Suppressor macrophage (primary cell): ENCODE results near the gene SNED1.

Source experiments
- DNase-seq, 4 experiments: peaks; one replicate each; pipeline ENCODE4 v3.0.0-alpha.2; 2020 to 2022

Gene SNED1

GRCh38 chr2:240992572-240993291 is 5.7 kb upstream of the SNED1 start:
- DNase-seq = peak in 3 of 4 experiments; percentile 39 to 42 (median 40)

DNA sequence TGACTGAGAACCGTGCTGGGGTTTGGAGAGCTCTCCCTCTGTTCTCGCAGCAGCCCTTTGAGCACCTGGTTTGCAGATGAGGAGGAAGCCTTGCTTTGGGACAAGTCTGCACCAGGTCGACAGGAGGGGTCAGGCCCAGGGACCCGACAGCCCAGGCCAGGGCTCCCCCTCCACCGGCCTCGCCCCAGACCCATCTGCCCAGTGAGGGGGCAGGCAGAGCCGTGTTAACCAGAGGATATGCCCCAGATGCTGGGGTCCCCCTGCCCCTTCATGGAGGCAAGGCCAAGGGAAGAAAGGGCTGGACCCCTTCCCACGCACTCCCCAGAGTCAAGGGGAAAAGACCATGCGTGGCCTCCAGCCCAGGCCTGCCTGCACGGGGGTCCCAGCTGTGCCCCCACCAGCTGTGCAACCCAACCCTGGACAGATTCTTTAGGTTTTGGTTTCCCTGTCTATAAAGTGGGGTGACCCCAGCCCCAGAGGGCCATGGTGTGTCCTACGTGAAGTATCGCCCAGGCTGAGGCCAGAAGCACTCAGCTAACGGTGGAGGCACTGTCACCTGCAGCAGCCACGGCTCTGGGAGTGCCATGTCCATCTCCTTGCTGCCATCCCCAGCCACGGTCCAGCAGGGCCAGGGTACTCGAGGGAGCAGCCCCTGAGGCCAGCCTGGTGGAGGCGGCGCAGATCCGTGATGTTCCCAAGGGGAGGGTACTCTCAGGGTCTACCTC is 4.8 kb upstream of the SNED1 start:
- no peak for DNase-seq

GRCh38 chr2:240994171-240994896 is 4.1 kb upstream of the SNED1 start:
- no peak for DNase-seq

DNA sequence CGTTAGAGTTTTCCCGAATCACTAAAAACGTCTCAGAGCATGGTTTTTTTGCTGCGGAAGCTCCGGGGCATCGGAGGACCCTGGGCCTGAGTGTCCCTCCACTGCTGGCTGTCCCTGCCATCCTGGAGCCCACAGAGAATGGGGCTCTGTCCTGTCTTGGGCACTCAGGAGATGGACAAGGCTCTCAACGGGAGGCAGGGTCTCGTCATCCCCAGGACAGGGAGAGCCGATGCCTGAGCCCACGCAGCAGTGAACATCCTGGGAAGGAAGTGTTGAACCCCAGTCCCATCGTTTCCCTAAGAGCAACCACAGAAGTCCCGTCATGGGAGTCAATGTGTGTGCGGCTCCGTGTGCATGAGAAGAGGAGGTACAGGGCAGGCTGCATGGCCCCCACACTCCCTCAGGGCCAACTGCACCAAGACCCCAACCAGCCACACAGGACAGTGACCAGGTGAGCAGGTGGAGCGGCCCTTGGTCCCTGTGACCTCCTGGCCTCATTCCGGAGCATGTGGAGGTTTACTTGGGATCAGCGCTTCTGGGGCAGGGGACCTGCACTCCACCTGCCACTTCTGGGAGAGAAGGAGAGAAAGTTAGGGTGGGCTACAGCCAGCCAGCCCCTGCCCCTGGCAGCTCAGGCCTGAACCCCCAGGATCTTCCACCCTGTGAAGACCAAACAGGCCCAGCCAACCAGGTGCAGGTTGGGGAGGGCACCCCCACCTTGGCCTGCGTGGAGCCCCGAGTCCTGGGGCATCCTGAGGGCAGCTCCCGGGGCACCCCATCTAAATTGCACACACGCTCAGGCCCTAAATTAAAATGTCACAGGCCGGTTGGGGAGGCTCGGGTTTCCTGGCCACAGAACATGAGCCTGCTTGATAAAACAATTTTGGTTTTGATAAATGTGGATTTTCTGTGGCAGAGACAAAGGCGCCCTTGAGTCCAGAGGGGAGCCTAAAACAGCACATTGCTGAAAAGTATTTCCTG is 3.1 kb upstream of the SNED1 start:
- no peak for DNase-seq

DNA sequence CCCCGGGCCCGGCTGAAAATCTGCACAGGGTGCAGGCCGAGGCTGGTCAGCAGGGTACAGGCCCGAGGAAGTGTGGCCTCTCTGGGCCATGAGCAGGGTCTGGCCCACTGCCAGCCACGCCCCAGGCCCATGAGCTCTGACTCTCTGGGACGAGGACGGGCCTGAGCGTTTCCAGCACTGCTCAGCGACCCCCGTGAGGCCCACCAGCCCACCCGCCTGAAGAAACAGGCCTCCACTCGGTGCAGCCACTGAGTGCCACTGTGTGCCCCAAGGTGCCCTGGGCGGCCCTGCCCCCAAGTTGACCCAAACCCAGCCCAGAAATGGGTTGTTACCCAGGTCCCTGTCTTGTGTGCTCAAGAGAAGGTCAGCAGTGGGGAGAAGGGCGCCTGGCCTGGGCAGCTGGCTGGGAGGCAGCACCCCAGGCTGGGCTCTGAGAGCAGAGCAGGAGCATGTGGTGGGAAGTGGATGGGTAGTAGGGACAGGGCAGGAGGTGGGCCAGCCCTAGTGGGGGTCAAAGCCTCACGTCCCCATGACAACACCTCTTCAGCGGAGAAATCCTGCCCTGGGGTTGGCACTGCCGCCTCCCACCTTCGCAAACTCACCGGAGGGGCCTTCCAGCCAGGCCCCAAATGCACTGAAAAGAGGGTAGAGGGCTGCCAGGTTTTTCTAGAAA is 2.1 kb upstream of the SNED1 start:
- DNase-seq = no peak

GRCh38 chr2:240996834-240997140 is 1.6 kb upstream of the SNED1 start:
- DNase-seq = no peak

DNA sequence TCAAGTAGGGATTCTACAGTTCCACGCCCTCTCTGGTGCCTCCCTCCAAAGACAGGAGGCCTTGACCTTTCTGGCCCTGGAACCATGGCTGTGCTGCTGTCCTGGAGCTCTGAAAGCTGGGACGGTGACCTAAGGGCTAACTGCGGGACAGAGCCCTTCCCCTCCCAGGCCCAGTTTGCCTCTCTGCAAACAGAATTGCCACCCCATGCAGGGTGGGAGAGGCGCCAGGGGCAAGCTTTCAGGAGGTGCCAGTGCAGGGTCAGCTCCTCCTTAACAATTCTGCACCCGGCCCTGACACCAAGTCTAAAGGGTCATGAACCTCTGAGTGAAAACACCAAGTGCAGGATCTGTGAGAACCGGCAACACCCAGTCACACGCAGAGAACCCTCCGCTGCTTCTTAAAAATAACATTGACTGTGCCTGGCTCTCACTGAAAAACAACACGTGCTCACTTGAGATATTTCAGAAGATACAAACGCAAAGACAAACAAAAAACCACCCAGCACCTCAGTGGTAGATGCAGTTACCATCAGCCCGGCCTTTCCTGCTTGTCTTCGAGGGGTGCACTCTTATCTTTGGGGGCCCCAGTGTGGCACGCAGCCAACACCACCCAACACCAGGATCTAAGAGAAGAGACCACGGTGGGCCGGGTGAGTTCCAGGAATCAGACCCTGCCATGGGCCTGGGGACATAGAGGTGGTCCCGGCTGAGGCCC is 1.1 kb upstream of the SNED1 start:
- no peak for DNase-seq

GRCh38 chr2:240998706-240998994 is 232 bp downstream of the SNED1 start:
- peak in 2 of 4 experiments; percentile 16 to 17 for DNase-seq

DNA sequence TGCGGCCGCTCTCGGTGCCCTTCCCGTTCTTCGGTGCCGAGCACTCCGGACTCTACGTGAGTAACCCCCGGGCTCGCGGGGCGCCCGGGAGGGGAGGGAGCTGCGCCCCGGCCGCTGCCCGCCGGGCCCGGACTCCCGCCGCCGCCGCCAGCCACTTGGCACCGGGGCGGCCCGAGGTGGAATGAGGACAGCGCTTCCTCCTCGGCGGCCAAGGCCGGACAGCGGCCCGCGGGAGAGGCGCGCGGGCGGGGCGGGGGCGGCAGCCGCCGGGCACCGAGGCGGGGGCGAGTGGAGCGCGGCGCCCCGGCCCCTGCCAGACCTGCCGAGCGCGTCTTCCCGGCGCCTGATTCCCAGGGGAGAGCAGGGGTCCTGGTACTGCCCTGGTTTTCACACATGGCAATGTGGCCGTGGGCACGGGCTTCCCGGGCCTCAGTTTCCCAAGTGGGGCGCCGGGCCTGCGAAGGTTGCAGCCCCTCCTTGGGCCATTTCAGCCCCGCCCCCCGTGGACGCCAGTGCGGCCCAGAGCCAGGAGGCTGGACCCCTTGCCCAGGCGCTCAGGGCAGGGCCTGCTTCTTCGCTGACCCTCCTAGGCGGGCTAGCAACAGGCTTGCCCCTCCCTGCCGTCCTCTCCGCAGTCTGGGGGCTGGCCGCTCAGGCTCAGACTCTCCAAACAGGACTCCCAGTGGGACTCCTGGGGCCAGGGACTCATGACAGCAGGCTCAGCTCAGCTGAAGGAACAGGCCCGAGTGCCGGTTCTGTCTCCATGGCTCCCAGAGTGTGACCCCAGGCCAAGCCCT is 775 bp downstream of the SNED1 start:
- peak in 3 of 4 experiments; percentile 32 to 68 (median 56) for DNase-seq

- DNase-seq = no peak
Measured at GRCh38 chr2:240999873-241000541, 1.6 kb downstream of the SNED1 start.

DNA sequence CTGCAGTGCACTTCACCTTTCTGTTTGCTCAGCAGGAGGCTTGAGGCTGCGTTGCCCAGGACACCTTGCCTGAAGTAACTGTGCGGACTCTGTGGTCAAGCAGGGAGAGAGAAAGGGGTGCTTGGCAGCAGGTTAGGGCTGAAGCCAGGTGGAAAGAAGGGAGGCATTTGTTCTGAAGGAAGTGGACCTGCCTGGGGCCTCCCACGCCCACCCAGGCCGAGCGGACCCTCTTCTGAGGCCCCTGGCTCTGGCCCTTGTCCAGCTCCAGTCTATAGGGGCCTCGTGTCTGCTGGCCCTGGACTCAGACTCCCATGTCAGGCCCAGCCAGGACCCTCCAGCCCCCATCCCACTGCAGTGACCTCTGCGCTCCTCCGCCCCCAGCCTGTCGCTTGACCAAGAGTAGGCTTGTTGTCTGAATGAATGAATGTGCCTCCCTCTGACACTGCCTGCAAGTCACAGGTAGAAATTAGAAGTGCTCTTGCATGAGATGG is 2.5 kb downstream of the SNED1 start:
- DNase-seq = no peak

GRCh38 chr2:241001413-241002274 is 3.2 kb downstream of the SNED1 start:
- DNase-seq = no peak

DNA sequence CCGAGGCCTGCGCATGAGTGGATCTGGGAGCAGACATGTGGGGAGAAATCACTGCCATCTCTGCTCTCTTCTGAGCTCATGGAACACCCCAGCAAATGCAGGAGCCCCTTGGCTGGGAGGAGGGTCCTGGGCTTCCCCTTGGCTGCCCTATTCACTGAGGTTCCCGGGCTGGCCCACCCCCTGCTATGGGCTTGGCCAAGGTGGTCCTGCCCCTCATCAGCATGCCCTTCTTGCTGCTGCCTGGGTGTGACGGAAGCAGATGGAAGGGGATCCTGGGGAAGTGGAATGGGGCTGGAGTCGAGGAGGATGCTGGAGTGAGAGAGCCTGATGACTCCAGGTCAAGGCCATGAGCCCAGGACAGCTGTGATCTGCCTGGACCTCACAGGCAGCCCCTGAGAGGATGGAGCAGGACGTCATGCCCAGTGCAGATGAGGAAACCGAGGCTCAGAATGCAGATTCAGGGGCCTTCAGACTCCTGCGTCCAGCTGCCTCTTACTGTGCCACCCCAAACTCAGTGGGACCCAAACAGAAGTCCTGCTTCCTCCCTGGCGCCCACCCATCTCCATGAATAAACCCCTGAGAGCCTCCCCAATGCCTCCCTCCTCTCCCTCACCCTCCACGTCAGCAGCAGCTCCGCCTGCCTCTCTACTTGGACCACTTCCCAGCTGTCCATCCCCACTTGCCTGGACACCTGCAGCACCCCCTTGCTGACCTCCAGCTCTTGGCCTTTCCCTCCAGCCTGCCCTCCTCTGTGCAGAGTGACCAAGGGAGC is 4.0 kb downstream of the SNED1 start:
- DNase-seq = no peak

DNA sequence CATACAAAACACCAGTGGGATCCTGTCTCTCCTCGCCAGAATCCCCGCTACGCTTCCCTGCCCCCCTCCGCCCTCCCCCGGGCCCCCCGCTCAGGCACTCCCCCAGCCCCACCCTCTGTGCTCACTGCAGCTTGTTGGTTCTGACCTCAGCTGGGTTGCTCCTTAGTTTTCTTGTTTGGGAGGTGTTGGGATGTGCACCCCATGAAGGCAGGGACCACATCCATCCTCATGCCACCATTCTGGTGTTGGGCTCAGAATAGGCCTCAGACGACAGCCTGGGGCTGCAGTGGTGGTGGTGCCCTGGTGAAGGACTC is 4.6 kb downstream of the SNED1 start:
- no peak for DNase-seq

GRCh38 chr2:241003369-241003768 is 5.0 kb downstream of the SNED1 start:
- DNase-seq = no peak

- DNase-seq = no peak
Measured at GRCh38 chr2:241003830-241004564, 5.6 kb downstream of the SNED1 start.

- no peak for DNase-seq
Measured at GRCh38 chr2:241005569-241005968, 7.2 kb downstream of the SNED1 start.
